GM12892 (cell line): ENCODE data around the gene MFSD6.

Source experiments
- POLR2A ChIP-seq: IDR thresholded peaks from 2 replicates; pipeline ENCODE4 v1.6.1; 2011; ENCODE audit warnings: low read depth, low read length, control low read depth
- POLR2AphosphoS5 ChIP-seq: IDR thresholded peaks from 2 replicates; pipeline ENCODE4 v1.6.1; 2011; ENCODE audit warnings: low read depth, low read length, control low read depth
- TAF1 ChIP-seq: IDR thresholded peaks from 2 replicates; pipeline ENCODE4 v1.6.1; 2011; ENCODE audit warnings: low read depth, mild to moderate bottlenecking, control low read depth, low read length, borderline replicate concordance

DNA sequence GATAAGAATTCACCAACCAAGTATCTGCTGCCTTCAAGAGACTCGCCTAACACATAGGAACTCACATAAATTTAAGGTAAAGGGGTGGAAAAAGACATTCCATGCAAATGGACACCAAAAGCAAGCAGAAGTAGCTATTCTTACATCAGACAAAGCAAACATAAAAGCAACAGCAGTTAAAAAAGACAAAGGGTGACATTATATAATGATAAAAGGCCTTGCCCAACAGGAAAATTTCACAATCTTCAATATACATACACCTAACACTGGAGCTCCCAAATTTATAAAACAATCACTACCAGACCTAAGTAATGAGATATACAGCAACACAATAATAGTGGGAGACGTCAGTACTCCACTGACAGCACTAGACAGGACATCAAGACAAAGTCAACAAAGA lies 84.9 kb downstream of the MFSD6 start:
- TF ChIP-seq POLR2A = no peak
- TF ChIP-seq POLR2AphosphoS5 = no peak
- no peak for TF ChIP-seq TAF1
